GM12865 (cell line): Measurements from ENCODE around the gene DNM2.

Source experiments
- DNase-seq: peaks from one replicate; pipeline ENCODE4 v3.0.0; 2010; ENCODE audit warnings: low read depth
- H3K4me3 ChIP-seq: 2 replicates; pipeline ENCODE4 v1.5.1; 2011; ENCODE audit warnings: mild to moderate bottlenecking, low read depth, low read length, control low read depth
- TF ChIP-seq, protein P1 (sequence below): IDR thresholded peaks from 2 replicates; pipeline ENCODE4 v1.5.1; 2011; ENCODE audit warnings: low read length, control low read depth, low read depth, inconsistent platforms; ENCODE audit not compliant: insufficient read depth; ENCODE audit errors: missing control alignments

Gene DNM2

GRCh38 chr19:10815007-10815536 is 97.2 kb downstream of the DNM2 start:
- H3K4me3 ChIP-seq: no peak overlapping the region
- TF ChIP-seq, protein P1, sequence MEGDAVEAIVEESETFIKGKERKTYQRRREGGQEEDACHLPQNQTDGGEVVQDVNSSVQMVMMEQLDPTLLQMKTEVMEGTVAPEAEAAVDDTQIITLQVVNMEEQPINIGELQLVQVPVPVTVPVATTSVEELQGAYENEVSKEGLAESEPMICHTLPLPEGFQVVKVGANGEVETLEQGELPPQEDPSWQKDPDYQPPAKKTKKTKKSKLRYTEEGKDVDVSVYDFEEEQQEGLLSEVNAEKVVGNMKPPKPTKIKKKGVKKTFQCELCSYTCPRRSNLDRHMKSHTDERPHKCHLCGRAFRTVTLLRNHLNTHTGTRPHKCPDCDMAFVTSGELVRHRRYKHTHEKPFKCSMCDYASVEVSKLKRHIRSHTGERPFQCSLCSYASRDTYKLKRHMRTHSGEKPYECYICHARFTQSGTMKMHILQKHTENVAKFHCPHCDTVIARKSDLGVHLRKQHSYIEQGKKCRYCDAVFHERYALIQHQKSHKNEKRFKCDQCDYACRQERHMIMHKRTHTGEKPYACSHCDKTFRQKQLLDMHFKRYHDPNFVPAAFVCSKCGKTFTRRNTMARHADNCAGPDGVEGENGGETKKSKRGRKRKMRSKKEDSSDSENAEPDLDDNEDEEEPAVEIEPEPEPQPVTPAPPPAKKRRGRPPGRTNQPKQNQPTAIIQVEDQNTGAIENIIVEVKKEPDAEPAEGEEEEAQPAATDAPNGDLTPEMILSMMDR: no peak
- DNase-seq: no peak

GRCh38 chr19:10815969-10816644 is 98.2 kb downstream of the DNM2 start:
- TF ChIP-seq, protein P1: no peak
- no peak for DNase-seq
- no peak overlapping the region for H3K4me3 ChIP-seq

DNA sequence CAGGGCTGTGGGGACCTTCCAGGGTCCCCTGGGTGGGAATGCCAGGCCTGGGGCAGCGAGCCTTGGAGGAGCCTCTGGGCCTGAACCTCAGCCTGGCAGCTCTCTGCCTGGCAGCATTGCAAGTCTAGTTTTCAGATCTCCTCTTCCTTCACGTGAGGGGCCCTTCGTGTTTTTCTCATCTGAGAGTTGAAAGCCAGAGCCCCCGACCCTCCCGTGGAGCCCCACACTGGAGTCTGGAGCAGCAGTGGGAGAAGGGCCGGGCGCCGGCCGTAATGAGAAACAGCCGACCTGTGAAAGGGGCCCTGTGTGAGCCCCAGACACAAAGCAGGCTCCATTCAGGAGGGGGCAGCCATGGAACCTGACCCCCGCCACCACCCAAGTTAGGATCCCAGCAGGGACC is 98.8 kb downstream of the DNM2 start:
- TF ChIP-seq, protein P1: no peak
- H3K4me3 ChIP-seq: no peak overlapping the region
- no peak for DNase-seq

DNA sequence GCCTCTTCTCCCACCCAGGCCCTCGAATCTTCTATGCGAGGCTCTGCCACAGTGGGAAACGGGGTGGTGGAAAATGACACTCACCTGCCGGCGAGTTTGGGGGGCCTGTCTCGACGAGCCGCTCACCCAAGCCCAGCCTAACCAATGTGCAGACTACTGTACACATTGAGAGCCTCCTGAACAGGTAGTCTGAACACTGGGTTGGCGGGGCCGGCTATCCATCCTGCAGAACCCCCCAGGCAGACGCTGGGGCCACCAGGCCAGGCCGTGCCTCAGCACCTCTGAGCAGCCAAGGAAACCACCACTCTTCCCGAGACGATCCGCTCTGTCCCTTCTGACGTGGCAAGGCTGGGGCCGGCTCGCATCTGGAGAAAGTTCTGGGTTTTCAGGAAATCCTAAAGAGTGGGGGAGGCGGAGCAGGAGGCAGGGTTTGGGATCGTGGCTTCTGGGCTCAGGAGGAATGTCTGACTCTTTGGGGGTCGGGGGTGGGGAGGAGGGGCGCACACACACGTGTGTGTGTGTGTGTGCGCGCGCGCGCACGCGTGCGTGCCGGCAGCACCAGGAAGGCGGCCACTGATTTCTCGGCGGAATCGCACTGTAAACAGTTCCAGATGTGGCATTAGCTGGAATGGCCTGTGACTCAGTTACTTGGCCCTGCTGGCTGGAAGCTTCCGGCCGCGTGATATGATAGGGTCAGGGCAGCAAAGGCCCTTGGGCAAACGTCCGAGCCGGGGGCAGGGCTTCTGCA is 99.6 kb downstream of the DNM2 start:
- TF ChIP-seq, protein P1: no peak

DNA sequence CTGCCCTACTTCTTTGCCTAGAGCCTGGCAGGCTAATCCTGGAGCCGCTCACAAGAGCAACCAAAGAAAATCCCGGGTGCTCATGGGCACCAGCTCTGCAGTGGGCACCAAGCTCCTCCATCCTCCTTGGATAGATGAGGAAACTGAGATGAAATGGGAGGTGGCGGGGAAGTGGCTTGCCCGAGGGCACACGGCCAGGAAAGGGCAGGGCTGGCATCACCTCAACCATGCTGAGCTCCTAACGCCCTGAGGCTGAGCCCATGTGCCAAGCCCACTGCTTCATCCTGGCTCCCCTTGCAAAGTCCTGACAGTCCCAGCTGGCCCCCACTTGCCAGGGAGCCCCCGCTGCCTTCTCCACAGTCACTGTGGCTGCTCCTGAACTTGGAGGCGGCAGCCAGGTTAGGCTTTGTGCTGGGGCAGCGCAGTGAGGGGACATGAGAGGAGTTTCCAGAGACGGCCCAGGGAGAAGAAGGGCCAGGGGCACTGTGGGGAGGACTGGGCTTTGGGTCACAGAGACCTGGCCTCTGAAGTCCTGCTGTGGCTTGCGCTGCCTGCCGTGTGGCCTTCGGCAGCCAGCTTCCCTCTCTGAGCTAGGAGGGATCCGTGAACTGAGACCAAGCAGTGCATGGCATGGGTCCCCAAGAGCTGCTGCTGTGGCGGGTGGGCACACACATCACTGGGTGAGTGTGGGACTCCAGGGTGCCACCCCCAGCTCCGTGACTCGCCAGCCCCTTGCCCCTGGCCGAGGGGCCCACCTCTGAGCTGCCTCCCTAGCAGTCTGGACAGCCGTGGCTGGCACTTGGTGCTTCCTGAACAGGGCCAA is 100.6 kb downstream of the DNM2 start:
- H3K4me3 ChIP-seq: no peak overlapping the region
- TF ChIP-seq, protein P1: no peak
- no peak for DNase-seq

More for the DNA sequence above, 99.6 kb downstream of the DNM2 start:
- no peak overlapping the region for H3K4me3 ChIP-seq
- no peak for DNase-seq

- TF ChIP-seq, protein P1: no peak
- no peak overlapping the region for H3K4me3 ChIP-seq
- no peak for DNase-seq
These were observed 101.5 kb downstream of the DNM2 start for GRCh38 chr19:10819124-10820060.
